Trophoblast cell (in vitro differentiated cells and primary cell): Measurements from ENCODE around the gene UGT2B10.
"Not testable (repeated sequence)": the region's sequence is repeated elsewhere in the genome, so short reads cannot be mapped to it uniquely, and the experiment has no call there.

ENCODE experiments used
- DNase-seq, 2 donors: peaks; one replicate each; pipeline ENCODE4 v3.0.0-alpha.2; 2016
- H2AFZ ChIP-seq: 2 replicates; pipeline ENCODE4 v1.6.1; 2013; ENCODE audit warnings: low read length, moderate library complexity, mild to moderate bottlenecking; ENCODE audit not compliant: insufficient read depth, poor library complexity
- H2AK5ac ChIP-seq: 2 replicates; pipeline ENCODE4 v1.6.1; 2013; ENCODE audit warnings: mild to moderate bottlenecking, low read length
- H2BK120ac ChIP-seq: 2 replicates; pipeline ENCODE4 v1.6.1; 2013; ENCODE audit warnings: low read length, mild to moderate bottlenecking, moderate library complexity; ENCODE audit not compliant: insufficient read depth, poor library complexity
- H2BK12ac ChIP-seq: 2 replicates; pipeline ENCODE4 v1.6.1; 2013; ENCODE audit warnings: mild to moderate bottlenecking, low read length, moderate library complexity
- H2BK5ac ChIP-seq: 2 replicates; pipeline ENCODE4 v1.6.1; 2013; ENCODE audit warnings: low read length, low read depth, moderate library complexity, mild to moderate bottlenecking; ENCODE audit not compliant: poor library complexity
- H3K14ac ChIP-seq: 2 replicates; pipeline ENCODE4 v1.6.1; 2013; ENCODE audit warnings: mild to moderate bottlenecking, low read length
- H3K18ac ChIP-seq: 2 replicates; pipeline ENCODE4 v1.6.1; 2013; ENCODE audit warnings: mild to moderate bottlenecking, low read length
- H3K23ac ChIP-seq: 2 replicates; pipeline ENCODE4 v1.6.1; 2013; ENCODE audit warnings: low read length
- H3K27ac ChIP-seq: 2 replicates; pipeline ENCODE4 v1.5.1; 2013; ENCODE audit warnings: low read depth, mild to moderate bottlenecking, inconsistent platforms, low read length, moderate library complexity
- H3K27me3 ChIP-seq: 2 replicates; pipeline ENCODE4 v1.6.1; 2013; ENCODE audit warnings: inconsistent platforms, mild to moderate bottlenecking, low read length, moderate library complexity; ENCODE audit not compliant: insufficient read depth
- H3K36me3 ChIP-seq, 2 experiments: 1 replicate in 1 of 2; 2 replicates in 1 of 2; pipeline ENCODE4 v1.6.1; 2013; ENCODE audit warnings: low read length in 2 of 2, mild to moderate bottlenecking in 2 of 2, moderate library complexity in 1 of 2; ENCODE audit not compliant: insufficient read depth in 2 of 2, control insufficient read depth in 1 of 2
- H3K4ac ChIP-seq: 2 replicates; pipeline ENCODE4 v1.6.1; 2013; ENCODE audit warnings: low read depth, mild to moderate bottlenecking, low read length, moderate library complexity
- H3K4me1 ChIP-seq, 2 experiments: 1 replicate in 1 of 2; 2 replicates in 1 of 2; pipeline ENCODE4 v1.6.1; 2013; ENCODE audit warnings: low read length in 2 of 2, mild to moderate bottlenecking in 2 of 2, moderate library complexity in 1 of 2; ENCODE audit not compliant: insufficient read depth in 2 of 2, control insufficient read depth in 1 of 2
- H3K4me2 ChIP-seq: 2 replicates; pipeline ENCODE4 v1.6.1; 2013; ENCODE audit warnings: inconsistent platforms, mild to moderate bottlenecking, low read length, moderate library complexity
- H3K4me3 ChIP-seq: 2 replicates; pipeline ENCODE4 v1.5.1; 2013; ENCODE audit warnings: mild to moderate bottlenecking, low read depth, low read length, inconsistent platforms
- H3K79me1 ChIP-seq: one replicate; pipeline ENCODE4 v1.6.1; 2013; ENCODE audit warnings: low read length
- H3K79me2 ChIP-seq: 2 replicates; pipeline ENCODE4 v1.6.1; 2013; ENCODE audit warnings: low read length, mild to moderate bottlenecking; ENCODE audit not compliant: control insufficient read depth, insufficient read depth, poor library complexity
- H3K9ac ChIP-seq: 2 replicates; pipeline ENCODE4 v1.6.1; 2013; ENCODE audit warnings: mild to moderate bottlenecking, low read length
- H3K9me3 ChIP-seq: 2 replicates; pipeline ENCODE4 v1.6.1; 2013; ENCODE audit warnings: low read depth, mild to moderate bottlenecking, control low read depth, inconsistent platforms, low read length; ENCODE audit not compliant: insufficient read depth
- H4K12ac ChIP-seq: 2 replicates; pipeline ENCODE4 v1.6.1; 2013; ENCODE audit warnings: low read depth, mild to moderate bottlenecking, low read length, moderate library complexity
- H4K8ac ChIP-seq: 2 replicates; pipeline ENCODE4 v1.6.1; 2013; ENCODE audit warnings: low read depth, mild to moderate bottlenecking, low read length, moderate library complexity
- H4K91ac ChIP-seq: one replicate; pipeline ENCODE4 v1.6.1; 2013; ENCODE audit warnings: low read depth, mild to moderate bottlenecking, low read length, moderate library complexity
- WGBS: extraction: QIAGEN DNeasy Blood & Tissue Kit; methylation state at CpG from one replicate; pipeline ENCODE4 v1.1.7; 2013; ENCODE audit warnings: missing lambda C conversion rate; ENCODE audit not compliant: insufficient read length, insufficient coverage; ENCODE audit errors: extremely low coverage; 5-methylcytosine and 5-hydroxymethylcytosine counted together

Gene UGT2B10

DNA sequence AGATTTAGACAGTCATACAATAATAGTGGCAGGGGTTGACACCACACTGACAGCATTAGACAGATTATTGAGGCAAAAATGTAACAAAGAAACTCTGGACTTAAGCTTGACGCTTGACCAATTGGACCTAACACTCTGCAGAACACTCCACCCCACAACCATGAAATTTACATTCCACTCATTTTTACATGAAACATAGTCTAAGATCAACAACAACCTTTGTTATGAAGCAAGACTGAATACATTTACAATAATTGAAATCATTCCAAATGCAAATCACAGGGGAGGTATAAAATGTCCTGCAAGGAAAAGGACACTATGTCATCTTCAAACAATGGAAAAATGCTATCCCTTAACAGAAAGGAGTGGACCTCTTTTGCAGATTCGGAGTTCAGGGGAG, 4.9 kb upstream of the UGT2B10 start:
- no peak overlapping the region for H3K23ac ChIP-seq
- no peaks in the 10 kb centered on the region for H3K79me2 ChIP-seq
- H3K18ac ChIP-seq, result no peak overlapping the region
- H3K36me3 ChIP-seq, result no peaks in the 10 kb centered on the region
- H3K9me3 ChIP-seq, result peaks cover 7% of the 10 kb centered on the region
- H3K4me2 ChIP-seq, result no peak overlapping the region
- H3K9ac ChIP-seq, result no peak overlapping the region
- H3K4me1 ChIP-seq, result no peaks in the 10 kb centered on the region
- H3K14ac ChIP-seq, result no peak overlapping the region
- no CpG with 5 or more reads among the region's 2 CpGs for WGBS
- no peak overlapping the region for H3K27ac ChIP-seq
- DNase-seq, result no peak
- H4K91ac ChIP-seq, result no peak overlapping the region
- H4K12ac ChIP-seq, result no peak overlapping the region
- H2BK12ac ChIP-seq, result no peak overlapping the region
- no peak overlapping the region for H2AK5ac ChIP-seq
- no peak overlapping the region for H2BK5ac ChIP-seq
- no peak overlapping the region for H4K8ac ChIP-seq
- no peaks in the 10 kb centered on the region for H3K27me3 ChIP-seq
- no peak overlapping the region for H2AFZ ChIP-seq
- no peak overlapping the region for H3K4me3 ChIP-seq
- no peaks in the 10 kb centered on the region for H3K79me1 ChIP-seq
- H2BK120ac ChIP-seq, result no peak overlapping the region
- no peak overlapping the region for H3K4ac ChIP-seq

DNA sequence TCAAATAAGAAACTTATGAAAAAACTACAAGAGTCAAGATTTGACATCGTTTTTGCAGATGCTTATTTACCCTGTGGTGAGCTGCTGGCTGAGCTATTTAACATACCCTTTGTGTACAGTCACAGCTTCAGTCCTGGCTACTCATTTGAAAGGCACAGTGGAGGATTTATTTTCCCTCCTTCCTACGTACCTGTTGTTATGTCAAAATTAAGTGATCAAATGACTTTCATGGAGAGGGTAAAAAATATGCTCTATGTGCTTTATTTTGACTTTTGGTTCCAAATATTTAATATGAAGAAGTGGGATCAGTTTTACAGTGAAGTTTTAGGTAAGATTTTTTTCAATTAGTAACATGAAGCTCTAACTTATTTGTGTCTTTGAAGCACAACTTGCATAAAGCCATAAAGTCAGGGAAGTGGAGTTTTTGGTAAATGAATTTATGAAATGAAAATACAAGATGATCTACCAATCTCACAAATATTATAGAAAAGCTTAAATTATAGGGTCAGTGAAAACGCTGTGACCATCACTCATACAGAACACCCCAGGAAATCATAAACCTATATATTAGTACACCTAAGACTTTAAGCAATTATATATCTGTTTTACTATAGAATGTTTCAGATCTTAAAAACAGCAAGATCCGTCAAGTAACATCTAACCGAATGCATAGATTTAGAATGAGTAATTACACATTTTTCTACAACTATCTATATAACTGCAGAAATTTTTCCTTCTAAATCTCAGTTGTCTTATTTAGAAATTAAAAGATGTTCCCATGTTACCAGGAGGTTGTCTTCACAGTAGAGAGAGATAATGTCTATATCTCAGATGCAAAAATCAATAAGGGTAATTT, 844 bp downstream of the UGT2B10 start:
- H2BK120ac ChIP-seq, DNase-seq, H2AK5ac ChIP-seq, H4K91ac ChIP-seq, H3K14ac ChIP-seq, H4K12ac ChIP-seq, H3K27me3 ChIP-seq, H3K4me3 ChIP-seq, H3K79me1 ChIP-seq, H2AFZ ChIP-seq, H3K23ac ChIP-seq, H3K79me2 ChIP-seq, H4K8ac ChIP-seq, H3K9me3 ChIP-seq, H3K9ac ChIP-seq, H3K27ac ChIP-seq, H2BK12ac ChIP-seq, H3K4ac ChIP-seq, H3K36me3 ChIP-seq, H3K4me1 ChIP-seq, H3K4me2 ChIP-seq, H3K18ac ChIP-seq, H2BK5ac ChIP-seq: not testable (repeated sequence)
- no CpG with 5 or more reads among the region's 5 CpGs for WGBS

GRCh38 chr4:68817386-68817785, 1.6 kb downstream of the UGT2B10 start:
- no CpG with 5 or more reads among the region's 2 CpGs for WGBS

DNA sequence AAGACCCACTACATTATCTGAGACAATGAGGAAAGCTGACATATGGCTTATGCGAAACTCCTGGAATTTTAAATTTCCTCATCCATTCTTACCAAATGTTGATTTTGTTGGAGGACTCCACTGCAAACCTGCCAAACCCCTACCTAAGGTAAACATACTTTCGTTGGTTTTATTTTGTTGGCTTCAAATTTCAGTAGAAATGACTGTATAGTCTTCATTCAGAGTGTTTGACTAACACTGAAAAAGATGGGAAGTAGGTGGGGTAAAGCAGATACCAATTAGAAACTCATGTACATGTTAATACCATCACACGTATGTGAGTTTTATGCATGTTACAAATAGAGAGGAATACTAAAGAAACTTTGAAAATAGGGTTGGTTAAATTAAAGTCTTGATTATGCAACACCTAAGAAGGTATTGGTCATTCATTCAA, 2.3 kb downstream of the UGT2B10 start:
- not testable (repeated sequence) for H3K14ac ChIP-seq, H4K91ac ChIP-seq
- whole genome bisulfite sequencing, result no CpG with 5 or more reads among the region's 3 CpGs

More at GRCh38 chr4:68817386-68817785, 1.6 kb downstream of the UGT2B10 start:
- Histone ChIP-seq H3K4me2 (no peak overlapping the region), H2BK120ac (no peak overlapping the region), H4K8ac (no peak overlapping the region), H3K4me3 (no peak overlapping the region), H3K9ac (no peak overlapping the region), H2AK5ac (no peak overlapping the region), H3K4ac (no peak overlapping the region), H3K23ac (no peak overlapping the region), H3K14ac (no peak overlapping the region), H2BK5ac (no peak overlapping the region), H3K79me1 (no peaks in the 10 kb centered on the region), H3K9me3 (no peaks in the 10 kb centered on the region), H3K79me2 (no peaks in the 10 kb centered on the region), H4K91ac (no peak overlapping the region), H3K18ac (no peak overlapping the region), H3K36me3 (no peaks in the 10 kb centered on the region), H4K12ac (no peak overlapping the region), H2BK12ac (no peak overlapping the region), H3K27me3 (no peaks in the 10 kb centered on the region), H2AFZ (no peak overlapping the region), H3K27ac (no peak overlapping the region), H3K4me1 (no peaks in the 10 kb centered on the region)
- no peak for DNase-seq

More for the DNA sequence above, 2.3 kb downstream of the UGT2B10 start:
- H3K27ac ChIP-seq, H3K79me1 ChIP-seq, H3K23ac ChIP-seq, H3K4me1 ChIP-seq, H3K18ac ChIP-seq, H3K4me3 ChIP-seq, H3K4me2 ChIP-seq, H3K9ac ChIP-seq, H3K27me3 ChIP-seq, H4K12ac ChIP-seq, H2AFZ ChIP-seq, H3K79me2 ChIP-seq, H3K36me3 ChIP-seq, H2BK120ac ChIP-seq, H3K9me3 ChIP-seq, H2AK5ac ChIP-seq, DNase-seq, H4K8ac ChIP-seq, H3K4ac ChIP-seq, H2BK12ac ChIP-seq, H2BK5ac ChIP-seq: not testable (repeated sequence)
